Measurements from ENCODE around the gene GAB3. TPM values are rescaled to one million over a fixed set of nuclear protein-coding genes. Genes with fewer than 3 reads are reported as not detected.

Gene GAB3
- polyA plus RNA-seq, 1 of the 3 experiments (the other 2 are of a cell fraction), result 4.5 TPM

DNA sequence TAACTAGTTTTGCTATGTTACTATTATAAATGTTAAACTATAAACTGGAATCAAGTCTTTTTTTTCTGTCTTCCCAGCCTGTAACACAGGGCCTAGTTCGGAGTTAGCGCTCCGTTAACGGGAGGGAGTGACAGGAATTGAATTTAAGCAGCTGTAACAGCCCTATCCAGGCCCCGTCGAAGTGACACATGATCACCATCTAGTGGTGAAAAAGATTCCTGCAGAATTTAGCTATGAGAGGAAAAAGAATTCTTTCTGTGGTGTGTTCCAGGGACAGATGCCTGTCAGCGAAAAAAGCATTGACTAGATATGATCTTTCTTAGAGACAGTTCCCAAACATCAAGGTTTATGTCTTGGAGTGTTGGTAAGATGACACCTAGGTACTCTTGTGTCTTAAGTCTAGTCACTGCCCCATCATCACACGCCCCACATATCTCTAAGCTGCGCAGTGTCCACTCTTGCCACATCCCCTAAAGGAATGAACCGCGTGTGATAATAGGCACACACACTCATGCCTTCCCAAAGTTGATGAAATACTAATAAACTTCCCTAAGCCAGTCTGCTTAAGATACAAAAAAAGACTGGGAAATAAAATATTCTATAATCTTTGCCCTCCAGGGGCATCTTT, 2.1 kb downstream of the GAB3 start:
- no peaks in the 10 kb centered on the region for H3K9me2 ChIP-seq
- no peaks in the 10 kb centered on the region for H3K36me3 ChIP-seq (replicated peaks in 1 of 2; ENCODE audit: control insufficient read depth in 1 of 2, insufficient read depth in 2 of 2, low read length in 1 of 2)
- no peak overlapping the region for H3K9ac ChIP-seq
- H3K27ac ChIP-seq (ENCODE audit: low read depth in 2 of 2, low read length in 1 of 2), result no peak overlapping the region
- H2AFZ ChIP-seq (ENCODE audit: low read depth), result no peak overlapping the region
- H3F3A ChIP-seq (replicated peaks; ENCODE audit: insufficient read depth), result no peaks in the 10 kb centered on the region
- peak; percentile 70 for DNase-seq
- 12% methylated on average over 11 of the region's 11 CpGs for WGBS (ENCODE audit: low lambda C conversion rate)
- ChIA-PET CTCF (interaction anchor here (0.5 to 2.4 kb wide), 27 partner anchors 8 to 386 kb away, joined by 3 to 17 read pairs (median 4); partner anchors contain the start of genes DKC1 and MPP1), POLR2A (interaction anchor here (0.8 kb wide), 1 partner anchor 11 kb away, joined by 3 read pairs; no protein-coding TSS in a partner anchor)
- no peaks in the 10 kb centered on the region for H4K20me1 ChIP-seq (ENCODE audit: insufficient read depth)
- H3K4me3 ChIP-seq (ENCODE audit: low read depth in 2 of 2, low read length in 1 of 2), result no peak overlapping the region
- peak; percentile 81 for TF ChIP-seq RAD21 (IDR thresholded peaks at IDR 0.05; ENCODE audit: low read length)
- TF ChIP-seq SMC3 (IDR thresholded peaks at IDR 0.05; ENCODE audit: low read depth, low read length), result peak; percentile 73
- peak; percentile 84 for TF ChIP-seq CTCF (IDR thresholded peaks at IDR 0.05)
- TF ChIP-seq GATA2 (CRISPR knock-in tag; IDR thresholded peaks at IDR 0.05), result no peak
- TF ChIP-seq, protein P1, sequence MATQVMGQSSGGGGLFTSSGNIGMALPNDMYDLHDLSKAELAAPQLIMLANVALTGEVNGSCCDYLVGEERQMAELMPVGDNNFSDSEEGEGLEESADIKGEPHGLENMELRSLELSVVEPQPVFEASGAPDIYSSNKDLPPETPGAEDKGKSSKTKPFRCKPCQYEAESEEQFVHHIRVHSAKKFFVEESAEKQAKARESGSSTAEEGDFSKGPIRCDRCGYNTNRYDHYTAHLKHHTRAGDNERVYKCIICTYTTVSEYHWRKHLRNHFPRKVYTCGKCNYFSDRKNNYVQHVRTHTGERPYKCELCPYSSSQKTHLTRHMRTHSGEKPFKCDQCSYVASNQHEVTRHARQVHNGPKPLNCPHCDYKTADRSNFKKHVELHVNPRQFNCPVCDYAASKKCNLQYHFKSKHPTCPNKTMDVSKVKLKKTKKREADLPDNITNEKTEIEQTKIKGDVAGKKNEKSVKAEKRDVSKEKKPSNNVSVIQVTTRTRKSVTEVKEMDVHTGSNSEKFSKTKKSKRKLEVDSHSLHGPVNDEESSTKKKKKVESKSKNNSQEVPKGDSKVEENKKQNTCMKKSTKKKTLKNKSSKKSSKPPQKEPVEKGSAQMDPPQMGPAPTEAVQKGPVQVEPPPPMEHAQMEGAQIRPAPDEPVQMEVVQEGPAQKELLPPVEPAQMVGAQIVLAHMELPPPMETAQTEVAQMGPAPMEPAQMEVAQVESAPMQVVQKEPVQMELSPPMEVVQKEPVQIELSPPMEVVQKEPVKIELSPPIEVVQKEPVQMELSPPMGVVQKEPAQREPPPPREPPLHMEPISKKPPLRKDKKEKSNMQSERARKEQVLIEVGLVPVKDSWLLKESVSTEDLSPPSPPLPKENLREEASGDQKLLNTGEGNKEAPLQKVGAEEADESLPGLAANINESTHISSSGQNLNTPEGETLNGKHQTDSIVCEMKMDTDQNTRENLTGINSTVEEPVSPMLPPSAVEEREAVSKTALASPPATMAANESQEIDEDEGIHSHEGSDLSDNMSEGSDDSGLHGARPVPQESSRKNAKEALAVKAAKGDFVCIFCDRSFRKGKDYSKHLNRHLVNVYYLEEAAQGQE (IDR thresholded peaks at IDR 0.05; ENCODE audit: low read depth, low read length), result no peak
- no peak for TF ChIP-seq FOXM1 (IDR thresholded peaks at IDR 0.05; ENCODE audit: low read depth)
- TF ChIP-seq TCF12 (IDR thresholded peaks at IDR 0.05), result no peak; the same call in 1 of the 2 replicates
- 0 out of 2 replicates have a peak, but pooled peaks have one; percentile 36 for TF ChIP-seq PBX3 (IDR thresholded peaks at IDR 0.05)
- TF ChIP-seq, protein P2, sequence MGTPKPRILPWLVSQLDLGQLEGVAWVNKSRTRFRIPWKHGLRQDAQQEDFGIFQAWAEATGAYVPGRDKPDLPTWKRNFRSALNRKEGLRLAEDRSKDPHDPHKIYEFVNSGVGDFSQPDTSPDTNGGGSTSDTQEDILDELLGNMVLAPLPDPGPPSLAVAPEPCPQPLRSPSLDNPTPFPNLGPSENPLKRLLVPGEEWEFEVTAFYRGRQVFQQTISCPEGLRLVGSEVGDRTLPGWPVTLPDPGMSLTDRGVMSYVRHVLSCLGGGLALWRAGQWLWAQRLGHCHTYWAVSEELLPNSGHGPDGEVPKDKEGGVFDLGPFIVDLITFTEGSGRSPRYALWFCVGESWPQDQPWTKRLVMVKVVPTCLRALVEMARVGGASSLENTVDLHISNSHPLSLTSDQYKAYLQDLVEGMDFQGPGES (IDR thresholded peaks at IDR 0.05; ENCODE audit: low read depth, low read length), result no peak
- TF ChIP-seq CHD2 (IDR thresholded peaks at IDR 0.05; ENCODE audit: low read length, partially characterized antibody), result no peak
- no peaks in the 10 kb centered on the region for H3K79me2 ChIP-seq (ENCODE audit: insufficient read depth)
- H3K4me1 ChIP-seq (ENCODE audit: control insufficient read depth in 1 of 2, insufficient read depth in 2 of 2, low read depth in 1 of 2, low read length in 1 of 2), result peaks cover 0 to 2% of the 10 kb centered on the region in 2 experiments; a peak in 1 of 4 replicates
- H3K4me2 ChIP-seq, result no peak overlapping the region
- no peaks in the 10 kb centered on the region for H3K9me3 ChIP-seq
- H3K27me3 ChIP-seq (ENCODE audit: insufficient read depth), result peaks cover 13% of the 10 kb centered on the region; the same call in 1 of the 2 replicates

All from SK-N-SH (cell line).